HG02571 (cell line): Measurements from ENCODE around the gene AGRN.
A peak's percentile ranks its signal among the peaks of the same experiment; 100 is the strongest.
"Not testable (repeated sequence)": the region's sequence is repeated elsewhere in the genome, so short reads cannot be mapped to it uniquely, and the experiment has no call there.

Experiments
- ATAC-seq: cut with Tn5 transposase; IDR thresholded peaks from one replicate; pipeline ENCODE4 v1.9.1; 2021; ENCODE audit warnings: mild to moderate bottlenecking, moderate library complexity; ENCODE audit not compliant: unreplicated experiment

AGRN gene

GRCh38 chr1:1063261-1063944 lies 43.5 kb downstream of the AGRN start:
- no peak for ATAC-seq

GRCh38 chr1:1063945-1064831 lies 44.3 kb downstream of the AGRN start:
- ATAC-seq = peak; percentile 48

DNA sequence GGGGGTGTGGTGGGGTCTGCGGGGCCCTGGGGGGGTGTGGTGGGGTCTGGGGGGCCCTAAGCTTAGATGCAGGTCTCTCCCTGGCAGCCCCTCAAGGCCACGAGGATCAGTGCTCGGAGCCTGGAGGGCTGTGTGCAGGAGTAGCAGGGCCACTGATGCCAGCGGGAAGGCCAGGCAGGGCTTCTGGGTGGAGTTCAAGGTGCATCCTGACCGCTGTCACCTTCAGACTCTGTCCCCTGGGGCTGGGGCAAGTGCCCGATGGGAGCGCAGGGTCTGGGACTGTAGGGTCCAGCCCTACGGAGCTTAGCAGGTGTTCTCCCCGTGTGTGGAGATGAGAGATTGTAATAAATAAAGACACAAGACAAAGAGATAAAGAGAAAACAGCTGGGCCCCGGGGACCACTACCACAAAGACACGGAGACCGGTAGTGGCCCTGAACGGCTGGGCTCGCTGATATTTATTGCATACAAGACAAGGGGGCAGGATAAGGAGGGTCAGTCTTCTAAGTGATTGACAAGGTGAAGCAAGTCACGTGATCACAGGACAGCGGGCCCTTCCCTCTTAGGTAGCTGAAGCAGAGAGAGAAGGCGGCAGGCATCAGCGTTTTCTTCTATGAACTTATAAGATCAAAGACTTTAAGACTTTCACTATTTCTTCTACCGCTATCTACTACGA lies 45.5 kb downstream of the AGRN start:
- no peak for ATAC-seq

DNA sequence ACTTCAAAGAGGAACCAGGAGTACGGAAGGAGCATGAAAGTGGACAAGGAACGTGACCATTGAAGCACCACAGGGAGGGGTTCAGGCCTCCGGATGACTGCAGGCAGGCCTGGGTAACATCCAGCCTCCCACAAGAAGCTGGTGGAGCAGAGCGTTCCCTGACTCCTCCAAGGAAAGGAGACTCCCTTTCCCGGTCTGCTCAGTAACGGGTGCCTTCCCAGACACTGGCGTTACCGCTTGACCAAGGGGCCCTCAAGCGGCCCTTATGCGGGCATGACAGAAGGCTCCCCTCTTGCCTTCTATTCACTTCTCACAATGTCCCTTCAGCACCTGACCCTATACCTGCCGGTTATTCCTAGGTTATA lies 46.0 kb downstream of the AGRN start:
- not testable (repeated sequence) for ATAC-seq

DNA sequence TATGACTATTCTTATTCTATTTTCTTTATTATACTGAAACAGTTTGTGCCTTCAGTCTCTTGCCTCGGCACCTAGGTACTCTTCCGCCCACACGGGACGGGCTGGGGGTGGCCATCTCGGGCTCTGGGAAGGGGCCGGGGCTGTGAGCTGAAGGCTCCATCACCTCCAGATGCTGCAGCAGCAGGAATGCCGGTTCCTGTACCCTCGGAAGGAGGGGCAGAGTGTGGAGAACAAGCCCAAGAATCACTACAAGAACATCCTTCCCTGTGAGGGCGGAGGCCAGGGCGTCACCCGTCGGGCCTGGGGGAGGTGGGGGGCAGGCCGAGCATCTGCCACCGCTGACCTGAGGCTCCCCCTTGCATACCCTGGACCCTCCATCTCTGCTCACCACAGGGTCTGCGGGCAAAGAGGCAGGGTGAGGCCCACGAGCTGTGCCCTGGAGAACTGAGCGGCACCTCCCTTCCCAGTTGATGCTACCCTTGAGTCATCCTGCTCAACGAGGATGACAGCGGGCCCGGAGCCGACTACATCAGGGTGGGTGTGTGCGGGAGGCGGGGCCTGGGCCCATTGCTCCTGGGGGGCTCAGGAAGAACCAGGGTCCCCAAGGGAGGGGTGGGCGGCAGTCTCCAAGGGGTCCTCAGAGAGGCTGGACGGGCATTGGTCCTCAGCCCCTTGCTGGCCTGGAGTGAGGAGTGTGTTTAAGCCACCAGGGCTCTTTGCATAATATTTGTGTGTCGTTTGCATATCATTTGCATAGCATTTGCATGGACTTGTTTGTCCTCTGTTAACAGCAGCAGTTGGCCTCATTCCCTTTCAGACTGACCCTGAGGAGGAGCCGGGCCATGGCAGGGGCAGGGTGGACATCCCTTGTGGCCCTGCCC lies 46.7 kb downstream of the AGRN start:
- no peak for ATAC-seq

GRCh38 chr1:1067284-1067859 lies 47.5 kb downstream of the AGRN start:
- ATAC-seq = no peak

DNA sequence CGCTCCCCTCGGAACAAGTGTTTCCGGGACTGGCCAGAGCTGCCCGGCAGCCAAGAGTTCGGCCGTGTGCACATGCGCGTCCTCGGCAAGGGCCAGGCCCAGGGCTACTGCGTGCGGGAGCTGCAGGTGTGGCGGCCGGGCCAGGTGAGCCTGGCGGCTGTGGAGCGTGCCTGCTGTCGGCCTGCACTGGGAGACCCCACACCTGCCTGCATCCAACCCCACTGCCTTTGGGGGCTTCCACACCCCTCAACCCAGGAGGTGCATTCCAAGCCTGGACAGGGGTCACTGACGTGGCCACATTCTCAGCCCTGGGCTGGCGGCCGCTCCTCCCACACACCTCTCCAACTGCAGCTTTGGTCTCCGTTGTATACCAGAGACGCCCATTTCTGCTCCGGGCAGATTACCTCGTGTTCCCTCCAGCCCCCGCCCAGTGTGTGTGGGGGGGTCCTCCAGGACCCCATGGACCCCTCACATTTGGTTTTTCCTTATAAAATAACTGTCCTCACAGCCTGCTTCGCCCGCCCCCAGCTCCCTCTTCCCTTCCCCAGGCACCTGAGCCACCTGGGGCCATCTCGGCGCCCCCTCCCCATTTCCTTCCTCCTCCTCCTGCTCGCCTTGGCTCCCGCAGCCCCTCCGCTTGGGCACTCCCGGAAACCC lies 48.1 kb downstream of the AGRN start:
- ATAC-seq = no peak

GRCh38 chr1:1068517-1069055 lies 48.7 kb downstream of the AGRN start:
- ATAC-seq = no peak

DNA sequence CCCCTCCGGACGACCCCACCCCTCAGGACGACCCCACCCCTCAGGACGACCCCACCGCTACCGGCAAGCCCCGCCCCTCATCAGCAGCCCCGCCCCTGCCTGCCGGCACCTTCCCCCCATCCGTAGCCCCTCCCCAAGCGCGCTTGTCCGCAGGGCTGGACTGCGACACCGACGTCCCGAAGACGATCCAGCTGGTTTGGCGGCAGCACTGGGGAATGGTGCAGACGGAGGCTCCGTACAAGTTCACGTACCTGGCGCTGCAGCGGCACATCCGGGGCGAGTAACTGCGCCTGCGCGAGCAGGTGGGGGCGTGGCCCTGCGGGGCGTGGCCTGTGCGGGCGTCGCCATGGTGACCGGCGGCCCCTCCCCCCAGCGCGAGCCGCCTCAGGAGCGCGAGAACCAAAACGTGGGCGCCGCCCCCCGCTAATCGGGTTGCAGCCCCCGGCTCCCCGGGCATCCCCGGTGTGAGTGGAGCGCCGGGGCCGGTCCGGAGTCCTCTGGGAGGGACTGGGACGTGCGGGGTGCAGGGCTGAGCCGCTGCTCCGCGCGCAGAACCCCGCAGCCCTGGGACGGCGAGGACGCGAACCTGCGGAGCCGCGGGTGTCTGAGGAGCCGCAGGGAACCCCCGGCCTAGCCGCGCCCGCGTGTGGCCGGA lies 49.3 kb downstream of the AGRN start:
- no peak for ATAC-seq

DNA sequence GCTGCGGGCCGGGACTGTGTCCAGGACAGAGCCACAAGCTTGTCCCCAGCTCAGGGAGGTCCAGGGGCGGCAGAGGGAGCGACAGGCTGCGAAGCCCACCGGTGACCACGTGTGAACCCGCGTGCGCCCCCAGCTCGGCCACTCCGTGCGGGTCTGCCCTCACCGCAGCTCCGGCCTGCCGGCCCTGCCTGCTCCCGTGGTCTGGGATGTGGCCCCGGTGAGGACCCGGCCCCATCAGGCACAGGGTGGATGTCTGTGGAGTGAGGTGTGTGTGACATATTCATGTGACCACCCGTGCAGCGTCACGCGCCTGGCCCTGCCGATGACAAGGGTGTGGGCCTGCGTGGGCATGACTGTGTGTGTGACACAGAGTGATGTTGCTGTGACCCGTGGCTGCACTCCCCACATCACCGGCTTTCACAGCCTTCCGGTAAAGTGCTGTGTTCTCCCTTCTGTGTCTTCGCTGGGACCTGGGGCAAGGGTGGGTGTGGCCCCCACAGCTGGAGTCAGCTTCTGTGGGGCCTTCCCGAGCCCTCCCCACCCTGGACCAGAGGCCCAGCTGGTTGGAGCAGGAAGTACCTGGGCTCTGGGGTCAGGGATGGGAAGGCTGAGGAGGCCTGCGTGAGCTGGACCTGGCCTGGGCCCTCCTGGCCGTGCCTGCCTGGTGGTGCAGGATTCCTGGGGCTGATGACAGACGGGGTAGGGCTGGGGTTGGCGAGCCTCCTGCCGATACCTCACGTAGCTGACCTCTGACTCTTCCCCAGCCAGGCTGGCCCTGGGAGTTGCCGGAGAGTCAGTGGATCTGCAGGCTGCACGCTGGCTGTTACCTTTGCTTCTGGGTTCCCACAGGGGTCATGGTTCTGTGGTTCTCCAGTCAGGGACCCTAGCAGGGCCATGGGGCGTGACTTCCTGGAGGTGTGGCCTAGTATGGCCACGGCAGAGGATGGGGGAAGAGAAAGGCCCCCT lies 50.1 kb downstream of the AGRN start:
- no peak for ATAC-seq

DNA sequence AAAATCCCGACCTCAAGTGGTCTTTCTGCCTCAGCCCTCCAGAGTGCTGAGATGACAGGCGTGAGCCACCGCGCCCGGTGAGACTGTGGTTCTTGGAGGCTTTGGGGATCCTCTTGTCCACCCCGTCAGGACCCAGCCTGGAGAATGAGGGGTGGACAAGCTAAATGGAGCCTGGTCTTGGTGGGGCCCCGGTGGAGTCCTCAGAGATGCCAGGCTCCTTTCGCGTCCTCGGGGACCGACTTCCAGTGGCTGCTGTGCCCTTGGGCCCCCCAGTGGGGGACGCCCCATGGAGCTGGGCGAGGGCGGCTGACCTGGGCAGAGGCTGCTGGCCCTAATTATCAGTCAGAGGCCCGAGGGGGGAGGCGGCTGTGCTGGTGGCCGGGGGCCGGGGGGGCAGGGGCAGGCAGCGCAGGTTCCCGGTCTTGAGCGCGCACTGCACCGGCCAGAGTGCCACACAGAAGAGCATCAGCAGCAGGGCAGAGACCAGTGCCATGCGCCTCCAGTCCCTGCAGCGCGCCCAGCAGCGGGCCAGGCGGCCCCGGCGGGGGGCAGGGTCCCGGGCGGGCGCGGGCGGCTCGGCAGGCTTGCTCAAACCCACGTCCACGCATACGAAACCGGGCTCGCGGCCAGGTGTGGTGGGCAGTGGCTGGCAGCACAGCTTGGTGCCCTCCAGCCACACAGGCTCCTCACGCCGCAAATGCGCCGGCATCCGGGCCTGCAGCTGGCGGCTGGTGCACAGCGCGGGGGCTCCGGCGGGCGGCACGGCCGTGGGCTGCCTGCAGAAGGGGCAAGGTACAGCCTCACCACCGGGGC lies 51.8 kb downstream of the AGRN start:
- ATAC-seq = no peak

GRCh38 chr1:1072299-1072848 lies 52.5 kb downstream of the AGRN start:
- ATAC-seq = no peak

GRCh38 chr1:1072849-1073742 lies 53.2 kb downstream of the AGRN start:
- ATAC-seq = no peak

DNA sequence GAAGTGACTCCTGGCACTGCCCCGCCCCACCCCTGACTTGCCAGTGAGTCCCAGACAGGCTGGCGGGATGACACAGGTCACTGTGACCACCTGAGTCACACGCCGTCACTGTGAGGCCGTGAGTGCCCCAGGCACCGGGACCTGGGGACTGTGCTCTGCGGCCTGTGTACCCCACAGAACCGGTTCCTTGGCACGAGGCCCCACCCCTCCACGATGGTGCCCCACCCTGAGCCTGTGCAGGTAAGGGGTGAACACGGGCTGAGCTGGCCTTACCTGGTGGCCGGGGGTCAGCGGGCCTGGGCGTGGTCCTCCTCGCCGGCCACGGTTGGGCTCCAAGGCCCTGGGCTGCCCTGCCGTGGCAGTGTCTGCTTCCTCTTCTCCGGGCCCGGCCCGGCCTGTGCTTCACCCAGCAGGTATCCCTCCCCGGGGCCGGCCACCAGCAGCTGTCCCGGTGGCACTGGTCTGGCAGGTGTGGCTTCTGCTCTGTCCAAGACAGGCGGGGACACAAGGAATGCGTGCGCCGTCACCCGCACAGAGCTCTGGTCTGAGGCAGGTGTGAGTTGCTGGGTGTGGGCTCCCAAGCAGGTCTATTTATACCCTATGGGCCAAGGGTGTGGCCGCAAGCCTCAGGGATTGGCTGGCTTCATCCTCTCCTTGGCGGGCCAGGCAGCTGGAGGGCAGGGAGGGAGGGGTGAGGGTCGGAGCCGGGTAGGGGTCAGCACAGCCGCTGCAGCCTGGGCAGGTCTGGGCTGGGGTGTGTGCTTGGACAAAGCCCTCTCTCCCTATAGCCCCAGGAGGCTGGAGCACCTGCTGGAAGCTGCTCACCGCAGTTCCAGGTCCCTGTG lies 54.0 kb downstream of the AGRN start, which contains the start of gene RNF223:
Gene RNF223, minus strand, starts transcription at position 564 of the 845 bp plus-strand sequence. CDS start 1,740 bp downstream, outside the sequence.
- ATAC-seq = no peak

DNA sequence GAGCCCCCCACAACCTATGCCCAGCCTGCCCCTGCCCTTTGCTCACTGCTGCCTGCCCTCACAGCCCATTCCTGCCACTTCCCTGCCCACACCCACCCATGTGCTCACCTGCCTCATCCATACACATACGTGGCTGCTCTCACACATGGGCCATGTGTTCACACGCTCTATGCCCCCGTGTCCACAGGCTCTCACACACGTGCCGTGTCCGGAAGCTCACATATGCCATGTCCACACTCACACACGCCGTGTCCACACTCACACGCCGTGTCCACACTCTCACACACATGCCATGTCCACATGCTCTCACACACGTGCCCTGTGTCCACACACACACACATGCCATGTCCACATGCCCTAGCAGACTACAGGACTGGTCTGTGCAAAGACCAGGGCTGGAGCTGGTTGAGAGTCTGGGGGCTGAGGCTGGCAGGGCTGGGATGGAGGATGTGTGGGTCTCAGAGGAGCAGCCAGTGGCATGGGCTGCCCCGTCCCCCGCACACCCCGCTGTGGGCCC lies 54.8 kb downstream of the AGRN start:
- ATAC-seq = no peak
